PC-3 (cell line): ENCODE results near the gene FOSB. TPM values are rescaled to one million over a fixed set of nuclear protein-coding genes. Genes with fewer than 3 reads are reported as not detected.

Source experiments
- ATAC-seq: fragments of 200-7000 bp; cut with Tn5 transposase; 2 replicates; pipeline ENCODE4 v1.9.1; 2020; ENCODE audit warnings: mild to moderate bottlenecking, moderate library complexity
- BruUV-seq: library from RNA; stranded (reverse); fragments of 400-500 nt; replicated peaks from 2 replicates; lab custom pipeline; 2021; lab: Mats Ljungman, UMichigan
- CTCF ChIA-PET: fragments of 300-600 bp; sonication (Branson Sonifier 250); formaldehyde crosslinking; loops from one replicate; lab custom pipeline; 2022; ENCODE audit warnings: antibody characterized with exemption; lab: Charles Lee
- POLR2A ChIA-PET: fragments of 300-600 bp; sonication (Branson Sonifier 250); formaldehyde crosslinking; loops from one replicate; lab custom pipeline; 2022; ENCODE audit warnings: antibody characterized with exemption; ENCODE audit not compliant: unreplicated experiment; lab: Charles Lee
- DNase-seq: peaks from one replicate; pipeline ENCODE4 v3.0.0-alpha.2; 2015
- H2AFZ ChIP-seq: fragments of 300-600 bp; sonication (generic); 2 replicates; pipeline ENCODE4 v1.6.0; 2016; ENCODE audit warnings: antibody characterized with exemption, low read length
- H3F3A ChIP-seq: fragments of 300-600 bp; sonication (generic); one replicate; pipeline ENCODE4 v1.6.0; 2017; ENCODE audit warnings: antibody characterized with exemption, low read length, control low read depth, mild to moderate bottlenecking; ENCODE audit not compliant: unreplicated experiment
- H3K27ac ChIP-seq: fragments of 300-600 bp; sonication (generic); 2 replicates; pipeline ENCODE4 v1.5.1; 2016; ENCODE audit warnings: mild to moderate bottlenecking, low read length
- H3K27me3 ChIP-seq: fragments of 300-600 bp; sonication (generic); 2 replicates; pipeline ENCODE4 v1.6.1; 2016; ENCODE audit warnings: low read length, mixed read lengths
- H3K36me3 ChIP-seq: fragments of 300-600 bp; sonication (generic); 2 replicates; pipeline ENCODE4 v1.6.1; 2016; ENCODE audit warnings: low read depth, mixed run types, low read length, mixed read lengths
- H3K4me1 ChIP-seq: fragments of 300-600 bp; sonication (generic); 2 replicates; pipeline ENCODE4 v1.5.1; 2016; ENCODE audit warnings: low read length; ENCODE audit not compliant: insufficient read depth
- H3K4me2 ChIP-seq: fragments of 300-600 bp; sonication (generic); 2 replicates; pipeline ENCODE4 v1.6.0; 2016; ENCODE audit warnings: low read length
- H3K4me3 ChIP-seq: fragments of 300-600 bp; sonication (generic); 2 replicates; pipeline ENCODE4 v1.5.1; 2016; ENCODE audit warnings: mild to moderate bottlenecking, low read length, mixed read lengths
- H3K79me2 ChIP-seq: fragments of 300-600 bp; sonication (generic); 2 replicates; pipeline ENCODE4 v1.6.1; 2017; ENCODE audit warnings: low read length, mixed read lengths
- H3K9ac ChIP-seq: fragments of 300-600 bp; sonication (generic); 2 replicates; pipeline ENCODE4 v1.6.0; 2016; ENCODE audit warnings: mild to moderate bottlenecking, low read length
- H3K9me2 ChIP-seq: fragments of 300-600 bp; sonication (generic); replicated peaks from 2 replicates; pipeline ENCODE4 v1.6.1; 2016; ENCODE audit warnings: mixed run types, low read length, mixed read lengths
- H3K9me3 ChIP-seq: fragments of 300-600 bp; sonication (generic); 2 replicates; pipeline ENCODE4 v1.6.1; 2016; ENCODE audit warnings: low read length, mixed read lengths
- H4K20me1 ChIP-seq: fragments of 300-600 bp; sonication (generic); 2 replicates; pipeline ENCODE4 v1.6.1; 2016; ENCODE audit warnings: low read length, mixed read lengths
- CTCF ChIP-seq: fragments of 300-600 bp; sonication (generic); conservative IDR thresholded peaks from 2 replicates; pipeline ENCODE4 v1.5.1; 2017; ENCODE audit warnings: antibody characterized with exemption, low read depth, mild to moderate bottlenecking, low read length
- EZH2 ChIP-seq: fragments of 300-600 bp; sonication (generic); IDR thresholded peaks from one replicate; pipeline ENCODE4 v1.6.1; 2017; ENCODE audit warnings: antibody characterized with exemption, mild to moderate bottlenecking, low read length; ENCODE audit not compliant: unreplicated experiment
- EZH2phosphoT487 ChIP-seq: fragments of 300-600 bp; sonication (generic); IDR thresholded peaks from 2 replicates; pipeline ENCODE4 v1.6.1; 2018; ENCODE audit warnings: mild to moderate bottlenecking, antibody characterized with exemption, low read length, borderline replicate concordance
- intact Hi-C: fragments of 100-400 bp; cut with micrococcal nuclease; formaldehyde crosslinking; loops from 2 replicates; pipeline ENCODE4 v1.9.0; 2023
- total RNA-seq: library from RNA; depleted of rRNA; stranded (reverse); fragments of >200 nt; gene quantifications from 2 replicates; pipeline ENCODE4 v1.2.3, GENCODE V29; 2014

The FOSB gene
- total RNA-seq, 1 experiment from 2014 or later = 35.8 TPM

DNA sequence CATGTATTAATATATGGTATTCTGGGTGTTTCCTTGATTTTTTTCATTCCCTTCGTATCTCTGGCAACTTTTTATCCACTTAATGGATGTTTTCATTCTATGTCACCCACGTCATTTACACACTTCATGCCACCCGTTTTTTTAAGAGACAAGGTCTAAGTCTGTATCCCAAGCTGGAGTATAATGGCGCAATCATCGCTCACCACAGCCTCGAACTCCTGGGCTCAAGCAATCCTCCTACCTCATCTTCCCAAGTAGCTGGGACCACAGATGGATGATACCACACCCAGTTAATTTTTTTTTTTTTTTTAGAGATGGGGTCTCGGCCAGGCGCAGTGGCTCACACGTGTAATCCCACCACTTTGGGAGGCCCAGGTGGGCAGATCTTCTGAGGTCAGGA is 36.1 kb downstream of the FOSB start:
- peaks cover 15% of the 10 kb centered on the region for H3K4me1 ChIP-seq
- peaks cover 4% of the 10 kb centered on the region; the same call in 1 of the 2 replicates for H4K20me1 ChIP-seq
- H3K4me3 ChIP-seq = no peak overlapping the region
- H3K27ac ChIP-seq = no peak overlapping the region
- POLR2A ChIA-PET = interaction anchor here (0.5 kb wide), 1 partner anchor 37 kb away, joined by 3 read pairs; no protein-coding TSS in a partner anchor
- no peak overlapping the region for H3K9ac ChIP-seq
- no peaks in the 10 kb centered on the region for H3K9me3 ChIP-seq
- BruUV-seq = no TSS peak
- no peak for TF ChIP-seq EZH2phosphoT487
- no peak for TF ChIP-seq CTCF
- no peak for TF ChIP-seq EZH2
- no peaks in the 10 kb centered on the region for H3K36me3 ChIP-seq
- DNase-seq (no peak), ATAC-seq (no peak)
- no peak overlapping the region for H2AFZ ChIP-seq
- H3F3A ChIP-seq = no peaks in the 10 kb centered on the region
- CTCF ChIA-PET = no interaction called here
- peaks cover 20% of the 10 kb centered on the region for H3K79me2 ChIP-seq
- H3K27me3 ChIP-seq = no peaks in the 10 kb centered on the region
- no peak overlapping the region for H3K4me2 ChIP-seq
- intact Hi-C loops = no loop called here
- H3K9me2 ChIP-seq = no peaks in the 10 kb centered on the region

GRCh38 chr19:45505151-45505995 is 37.6 kb downstream of the FOSB start:
- no peak for TF ChIP-seq EZH2
- no peak for TF ChIP-seq CTCF
- H3K4me3 ChIP-seq = no peak overlapping the region
- peaks cover 21% of the 10 kb centered on the region for H3K4me1 ChIP-seq
- no peaks in the 10 kb centered on the region for H3K36me3 ChIP-seq
- no peak overlapping the region for H3K9ac ChIP-seq
- H3K79me2 ChIP-seq = peaks cover 35% of the 10 kb centered on the region
- peak overlapping the region; percentile 79; the same call in 1 of the 2 replicates for H3K27ac ChIP-seq
- peak overlapping the region; percentile 99; the same call in 1 of the 2 replicates for H3K4me2 ChIP-seq
- no peak for DNase-seq
- no TSS peak for BruUV-seq
- ChIA-PET POLR2A (no interaction called here), CTCF (interaction anchor here (0.5 to 1.5 kb wide), 2 partner anchors 20 to 136 kb away, joined by 4 read pairs; no protein-coding TSS in a partner anchor)
- ATAC-seq = no peak
- no peaks in the 10 kb centered on the region for H3K9me2 ChIP-seq
- intact Hi-C loops = no loop called here
- no peak overlapping the region for H2AFZ ChIP-seq
- H3K27me3 ChIP-seq = no peaks in the 10 kb centered on the region
- H3F3A ChIP-seq = no peaks in the 10 kb centered on the region
- no peaks in the 10 kb centered on the region for H3K9me3 ChIP-seq
- peaks cover 8% of the 10 kb centered on the region; the same call in 1 of the 2 replicates for H4K20me1 ChIP-seq

GRCh38 chr19:45505996-45506245 is 38.1 kb downstream of the FOSB start:
- Histone ChIP-seq H3F3A (no peaks in the 10 kb centered on the region), H3K4me2 (peak overlapping the region; percentile 99), H4K20me1 (peaks cover 8% of the 10 kb centered on the region; the same call in 1 of the 2 replicates), H3K27ac (peak overlapping the region; percentile 79), H3K4me3 (peak overlapping the region; percentile 99), H3K9ac (peak overlapping the region; percentile 90), H3K27me3 (no peaks in the 10 kb centered on the region), H3K79me2 (peaks cover 40% of the 10 kb centered on the region), H3K9me3 (no peaks in the 10 kb centered on the region), H3K36me3 (no peaks in the 10 kb centered on the region), H2AFZ (peak overlapping the region; percentile 86), H3K9me2 (no peaks in the 10 kb centered on the region), H3K4me1 (peaks cover 21% of the 10 kb centered on the region)
- intact Hi-C loops = no loop called here
- no peak for ATAC-seq
- ChIA-PET CTCF (interaction anchor here (1.5 kb wide), 1 partner anchor 136 kb away, joined by 4 read pairs; no protein-coding TSS in a partner anchor), POLR2A (no interaction called here)
- DNase-seq = no peak
- no peak for TF ChIP-seq EZH2
- no peak for TF ChIP-seq EZH2phosphoT487
- TF ChIP-seq CTCF = no peak
- TSS peak; percentile 36 for BruUV-seq
